Stimulated activated CD4-positive, alpha-beta T cell treated with anti-CD3 and anti-CD28 coated beads, Interleukin-4, amount 100 ng/mL, for 48 hours (primary cell): ENCODE data around the gene C3orf80.
"Not testable (repeated sequence)": the region's sequence is repeated elsewhere in the genome, so short reads cannot be mapped to it uniquely, and the experiment has no call there.

Source experiments
- DNase-seq, 2 donors: peaks; one replicate each; pipeline ENCODE4 v3.0.0-alpha.2; 2020; ENCODE audit warnings: low read depth in 2 of 2

C3orf80 gene

GRCh38 chr3:160213191-160213590 lies 12.0 kb upstream of the C3orf80 start:
- no peak for DNase-seq

DNA sequence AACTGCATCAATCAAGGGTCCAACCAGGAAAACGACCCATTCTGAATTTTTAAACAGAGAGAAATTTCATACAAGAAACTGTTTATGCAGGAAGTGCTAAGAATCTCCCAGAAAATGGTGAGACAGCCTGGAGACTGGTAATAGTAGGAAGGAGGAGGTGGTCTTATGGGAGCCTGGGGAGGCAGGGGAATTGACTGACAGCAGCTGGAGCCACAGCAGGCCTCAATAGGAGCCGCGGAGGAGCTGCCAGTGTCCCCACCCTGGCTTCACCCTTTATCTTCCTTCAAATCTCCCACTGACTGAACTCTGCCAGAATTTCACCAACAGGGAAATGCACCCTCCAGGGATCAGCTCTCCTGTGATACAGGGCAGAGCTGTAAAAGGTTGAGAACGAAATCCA lies 7.5 kb upstream of the C3orf80 start:
- DNase-seq, result no peak

DNA sequence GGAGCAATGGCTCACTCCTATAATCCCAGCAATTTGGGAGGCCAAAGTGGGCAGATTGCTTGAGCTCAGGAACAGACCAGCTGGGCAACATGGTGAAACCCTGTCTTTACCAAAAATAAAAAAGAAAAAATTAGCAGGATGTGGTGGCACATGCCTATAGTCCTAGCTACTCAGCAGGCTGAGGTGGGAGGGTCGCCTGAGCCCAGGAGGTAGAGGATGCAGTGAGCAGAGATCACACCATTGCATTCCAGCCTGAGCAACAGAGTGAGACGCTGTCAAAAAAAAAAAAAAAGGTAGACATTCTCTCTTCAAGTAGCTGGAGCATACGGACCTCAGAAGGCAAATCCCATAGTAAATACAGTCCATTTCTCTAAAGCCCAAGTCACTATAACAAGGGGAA lies 7.1 kb upstream of the C3orf80 start:
- no peak for DNase-seq

GRCh38 chr3:160220038-160220437 lies 5.2 kb upstream of the C3orf80 start:
- no peak for DNase-seq

DNA sequence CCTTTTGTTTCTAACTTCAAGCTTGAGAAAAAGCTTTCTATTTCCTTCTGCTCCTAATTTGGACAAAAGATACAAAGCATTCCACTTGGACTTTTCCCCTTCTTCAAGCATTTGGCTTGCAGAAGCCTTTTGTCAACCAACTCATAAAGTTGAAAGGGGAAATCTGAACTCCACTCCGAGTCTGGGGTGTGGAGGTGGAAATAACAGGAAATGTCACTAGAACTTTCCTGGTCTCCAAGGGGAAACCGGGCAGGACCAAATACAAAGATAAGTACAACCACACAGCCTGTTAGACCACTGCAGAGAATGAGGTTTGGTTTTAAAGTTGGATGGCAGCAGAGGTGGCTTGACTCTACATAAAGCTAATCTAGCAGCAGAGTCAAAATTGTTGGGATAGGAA lies 4.2 kb upstream of the C3orf80 start:
- no peak for DNase-seq

DNA sequence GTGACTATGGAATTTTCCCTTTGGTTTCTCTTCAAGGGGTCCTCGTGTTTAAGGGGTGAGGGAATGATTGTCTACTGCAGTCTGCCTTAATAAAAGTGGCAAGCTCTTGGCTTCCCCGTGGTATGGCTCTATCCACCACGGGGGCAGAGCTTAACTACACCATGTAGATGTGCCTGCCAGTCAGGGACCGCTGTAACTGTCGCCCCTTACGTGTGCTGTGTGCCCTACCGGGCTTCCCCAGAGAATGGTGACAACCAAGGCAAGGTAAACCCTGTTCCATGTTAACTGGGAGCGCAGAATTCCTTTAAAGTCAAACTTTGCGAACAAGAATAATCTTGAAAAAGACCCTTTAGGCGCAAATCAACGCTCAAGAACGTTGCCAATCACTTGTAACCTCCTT lies 966 bp upstream of the C3orf80 start:
- DNase-seq, result no peak

DNA sequence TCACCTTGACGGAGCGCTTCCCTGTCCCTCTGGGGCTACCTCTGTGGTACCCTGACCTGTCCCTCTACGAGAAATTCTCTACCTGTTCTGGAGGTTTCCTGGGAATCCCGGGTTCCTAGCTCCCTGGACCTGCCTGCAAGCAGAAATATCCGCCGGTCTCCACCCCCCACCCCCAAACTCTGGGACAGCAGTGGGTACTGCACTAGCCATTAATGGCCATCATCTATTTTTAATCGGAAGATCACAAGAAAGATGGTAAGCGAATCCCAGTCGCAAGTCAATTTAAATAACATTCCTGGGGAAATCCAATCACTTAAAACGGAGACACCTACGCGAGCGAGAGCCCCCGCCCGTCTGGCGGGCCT lies 429 bp upstream of the C3orf80 start:
- DNase-seq, result no peak

DNA sequence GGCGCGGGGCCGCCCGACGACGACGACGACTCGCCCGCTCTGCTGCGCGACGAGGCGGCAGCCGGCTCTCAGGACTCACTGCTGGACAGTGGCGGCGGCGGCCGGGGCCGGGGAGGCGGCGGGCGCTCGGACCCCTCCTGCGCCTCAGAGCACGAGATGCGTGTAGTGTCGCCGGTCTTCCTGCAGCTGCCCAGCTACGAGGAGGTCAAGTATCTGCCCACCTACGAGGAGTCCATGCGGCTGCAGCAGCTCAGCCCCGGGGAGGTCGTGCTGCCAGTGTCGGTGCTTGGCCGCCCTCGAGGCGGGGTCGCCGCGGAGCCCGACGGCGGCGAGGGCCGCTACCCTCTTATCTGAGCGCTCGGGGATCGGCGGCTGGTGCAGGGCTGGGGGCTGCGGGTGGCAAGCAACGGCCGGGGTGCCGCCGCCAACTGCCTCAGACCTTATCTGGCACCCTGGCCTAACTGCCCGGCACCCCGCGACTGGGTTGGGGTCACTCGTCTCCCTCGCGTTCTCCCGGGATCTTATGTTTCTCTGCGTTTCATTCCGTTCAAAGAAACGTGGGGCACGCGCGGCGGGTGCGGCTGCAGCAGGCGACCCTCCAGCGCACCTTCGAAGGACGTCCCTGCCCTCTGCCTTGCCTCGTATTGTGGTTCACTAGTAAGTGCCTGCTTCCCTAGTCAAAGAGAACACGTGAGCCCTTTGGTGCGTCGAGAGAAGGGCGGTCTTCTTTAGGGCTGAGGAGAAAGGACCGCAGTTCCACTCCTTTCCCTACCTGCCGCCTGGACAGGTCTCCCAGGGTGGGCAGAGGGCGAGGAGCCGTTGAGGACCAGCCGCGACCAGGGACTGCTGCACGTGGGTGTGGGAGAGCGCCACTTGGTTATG lies 1.0 kb downstream of the C3orf80 start:
- no peak for DNase-seq

GRCh38 chr3:160227419-160227818 lies 2.2 kb downstream of the C3orf80 start:
- DNase-seq, result no peak

DNA sequence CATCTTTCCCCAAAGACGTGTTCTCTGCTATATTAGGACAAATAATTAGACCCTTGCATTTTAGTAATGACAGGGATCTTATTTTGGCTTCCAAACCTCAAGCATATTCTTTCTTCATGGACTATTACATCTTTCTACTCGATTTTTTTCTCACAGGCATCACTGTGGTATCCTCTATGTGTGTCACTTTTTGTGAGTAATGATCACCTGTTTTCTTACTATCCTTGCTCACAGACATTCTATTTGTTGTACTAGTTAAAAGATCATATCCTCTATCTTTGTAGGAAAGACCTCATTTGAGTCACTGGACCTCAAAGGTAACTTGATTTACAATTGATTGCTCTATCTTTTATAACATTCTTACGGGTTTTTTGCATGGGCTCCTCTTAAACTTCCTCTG lies 6.8 kb downstream of the C3orf80 start:
- DNase-seq, result no peak

DNA sequence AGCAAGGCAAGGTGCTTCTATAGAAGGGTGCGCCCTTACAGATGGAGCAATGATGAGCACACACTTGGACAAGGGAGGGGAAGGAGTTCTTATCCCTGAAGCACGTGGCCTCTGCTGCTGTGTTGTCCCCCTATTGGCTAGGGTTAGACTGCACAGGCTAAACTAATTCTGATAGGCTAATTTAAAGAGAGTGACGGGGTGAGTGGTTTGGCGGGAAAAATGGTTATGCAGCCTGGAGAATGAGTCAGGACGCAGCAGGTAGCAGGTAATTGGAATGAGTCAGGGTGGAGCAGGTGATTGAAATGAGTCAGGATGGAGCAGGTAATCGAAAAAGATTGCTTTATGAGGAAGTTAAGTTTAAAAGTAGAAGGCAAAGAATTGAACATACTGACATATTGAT lies 15.5 kb downstream of the C3orf80 start:
- not testable (repeated sequence) for DNase-seq

DNA sequence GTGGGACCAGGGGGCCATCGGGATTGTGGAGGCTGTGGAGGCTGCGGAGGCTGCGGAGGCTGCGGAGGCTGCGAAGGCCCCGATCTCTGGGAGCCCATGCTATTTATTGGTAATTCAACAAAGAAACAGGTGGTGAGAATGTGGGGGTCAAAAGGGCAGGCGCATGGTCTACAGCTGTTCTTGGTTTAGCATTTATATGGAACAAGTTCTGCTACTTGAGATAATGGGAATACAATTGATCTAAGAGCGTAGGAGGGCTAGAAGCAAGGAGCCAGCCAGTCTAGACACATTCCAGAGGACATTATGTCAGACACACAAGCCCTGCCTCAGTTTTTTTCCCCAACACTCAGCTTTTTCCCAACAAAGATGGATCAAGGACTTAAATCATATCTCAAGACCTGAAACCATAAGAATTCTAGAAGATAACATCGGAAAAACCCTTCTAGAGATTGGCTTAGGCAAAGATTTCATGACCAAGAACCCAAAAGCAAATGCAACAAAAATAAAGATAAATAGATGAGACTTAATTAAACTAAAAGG lies 20.1 kb downstream of the C3orf80 start:
- DNase-seq, result no peak

- no peak for DNase-seq
Measured at GRCh38 chr3:160247766-160248165, 22.5 kb downstream of the C3orf80 start.

DNA sequence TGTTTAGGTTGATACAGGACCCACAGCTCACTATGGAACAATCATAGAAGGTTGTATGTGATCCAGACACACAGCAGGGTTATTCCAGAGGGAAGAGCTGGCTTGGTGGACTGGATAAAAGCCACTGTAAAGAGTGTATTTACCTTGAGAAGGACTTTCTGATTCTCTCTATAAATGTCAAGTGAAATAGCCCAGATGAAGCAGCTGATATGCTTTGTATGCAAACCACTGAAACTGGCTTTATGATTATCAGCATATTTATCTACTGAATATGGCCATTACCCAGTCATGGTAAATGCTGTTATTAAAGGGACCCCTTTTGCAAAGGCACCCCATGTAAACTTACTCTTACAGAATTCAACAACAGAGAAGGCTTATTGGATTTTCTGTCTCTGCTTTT lies 28.1 kb downstream of the C3orf80 start:
- no peak for DNase-seq

- no peak for DNase-seq
Measured at GRCh38 chr3:160257606-160258005, 32.4 kb downstream of the C3orf80 start.

- no peak for DNase-seq
Measured at GRCh38 chr3:160259589-160259988, 34.4 kb downstream of the C3orf80 start.

DNA sequence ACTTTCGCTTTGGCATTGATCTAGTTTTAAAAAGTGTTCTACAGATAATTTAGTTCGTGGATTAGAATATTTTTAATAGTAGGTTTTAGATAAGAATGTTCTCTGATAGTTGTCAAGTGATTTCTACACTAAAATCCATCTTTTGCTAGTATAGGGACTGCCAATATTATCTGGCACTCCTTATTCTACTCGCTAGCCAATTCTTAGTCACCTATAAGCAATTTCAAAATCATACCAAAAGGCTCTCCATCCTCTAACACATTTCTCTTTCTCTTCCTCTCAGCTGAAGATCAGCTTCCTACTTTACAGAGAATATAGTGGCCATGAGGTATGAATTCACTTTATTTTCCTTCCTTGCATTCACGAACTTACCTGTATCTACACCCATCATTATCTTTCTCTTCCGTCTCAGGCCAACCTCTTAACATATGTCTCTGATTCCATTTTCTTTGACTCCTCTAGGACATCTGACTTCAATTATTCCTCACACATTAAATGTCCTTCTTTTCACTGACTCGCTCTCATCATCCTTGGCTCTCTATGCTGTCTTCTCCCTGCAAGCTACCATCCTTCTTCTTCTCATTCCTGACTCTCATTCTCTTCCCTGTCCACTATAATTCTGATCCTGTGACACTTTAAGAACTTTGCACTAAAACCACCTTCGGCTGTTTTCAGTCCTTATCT lies 35.5 kb downstream of the C3orf80 start:
- DNase-seq, result no peak

DNA sequence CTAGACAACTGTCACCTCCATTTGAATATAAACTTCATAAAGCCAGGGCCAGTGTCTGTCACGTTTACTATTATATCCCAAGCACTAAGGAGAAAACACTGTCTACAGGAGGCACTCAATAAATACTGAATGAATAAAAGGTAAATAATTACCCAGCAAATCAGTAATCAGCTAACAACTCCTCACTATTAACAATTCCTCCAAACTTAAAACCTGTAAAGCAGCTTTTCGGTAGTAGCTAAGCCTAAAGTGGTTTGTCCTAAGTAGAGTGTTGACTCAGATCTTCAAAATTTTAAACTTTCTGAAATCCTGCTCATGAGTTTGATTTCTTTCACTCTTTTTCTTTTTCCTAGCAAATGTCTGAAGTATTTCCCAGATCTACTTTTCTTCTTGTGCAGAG lies 39.9 kb downstream of the C3orf80 start:
- DNase-seq, result no peak
